Fibroblast of pulmonary artery (primary cell): ENCODE data around the gene CEBPB.
A peak's percentile ranks its signal among the peaks of the same experiment; 100 is the strongest.

Experiments
- DNase-seq: peaks from one replicate; pipeline ENCODE4 v3.0.0-alpha.2; 2010; ENCODE audit warnings: low read depth
- H3K4me3 ChIP-seq: replicated peaks from 2 replicates; pipeline ENCODE4 v1.5.1; 2011; ENCODE audit warnings: low read depth, mild to moderate bottlenecking, control low read depth, low read length, moderate library complexity
- TF ChIP-seq, protein P1 (sequence below): IDR thresholded peaks from 2 replicates; pipeline ENCODE4 v1.5.1; 2011; ENCODE audit warnings: mild to moderate bottlenecking, control low read depth, low read length, inconsistent platforms; ENCODE audit errors: missing control alignments

Gene CEBPB

GRCh38 chr20:50191065-50191543, 474 bp downstream of the CEBPB start:
- TF ChIP-seq, protein P1, sequence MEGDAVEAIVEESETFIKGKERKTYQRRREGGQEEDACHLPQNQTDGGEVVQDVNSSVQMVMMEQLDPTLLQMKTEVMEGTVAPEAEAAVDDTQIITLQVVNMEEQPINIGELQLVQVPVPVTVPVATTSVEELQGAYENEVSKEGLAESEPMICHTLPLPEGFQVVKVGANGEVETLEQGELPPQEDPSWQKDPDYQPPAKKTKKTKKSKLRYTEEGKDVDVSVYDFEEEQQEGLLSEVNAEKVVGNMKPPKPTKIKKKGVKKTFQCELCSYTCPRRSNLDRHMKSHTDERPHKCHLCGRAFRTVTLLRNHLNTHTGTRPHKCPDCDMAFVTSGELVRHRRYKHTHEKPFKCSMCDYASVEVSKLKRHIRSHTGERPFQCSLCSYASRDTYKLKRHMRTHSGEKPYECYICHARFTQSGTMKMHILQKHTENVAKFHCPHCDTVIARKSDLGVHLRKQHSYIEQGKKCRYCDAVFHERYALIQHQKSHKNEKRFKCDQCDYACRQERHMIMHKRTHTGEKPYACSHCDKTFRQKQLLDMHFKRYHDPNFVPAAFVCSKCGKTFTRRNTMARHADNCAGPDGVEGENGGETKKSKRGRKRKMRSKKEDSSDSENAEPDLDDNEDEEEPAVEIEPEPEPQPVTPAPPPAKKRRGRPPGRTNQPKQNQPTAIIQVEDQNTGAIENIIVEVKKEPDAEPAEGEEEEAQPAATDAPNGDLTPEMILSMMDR = no peak
- no peak for DNase-seq
- H3K4me3 ChIP-seq = peak overlapping the region; percentile 100

DNA sequence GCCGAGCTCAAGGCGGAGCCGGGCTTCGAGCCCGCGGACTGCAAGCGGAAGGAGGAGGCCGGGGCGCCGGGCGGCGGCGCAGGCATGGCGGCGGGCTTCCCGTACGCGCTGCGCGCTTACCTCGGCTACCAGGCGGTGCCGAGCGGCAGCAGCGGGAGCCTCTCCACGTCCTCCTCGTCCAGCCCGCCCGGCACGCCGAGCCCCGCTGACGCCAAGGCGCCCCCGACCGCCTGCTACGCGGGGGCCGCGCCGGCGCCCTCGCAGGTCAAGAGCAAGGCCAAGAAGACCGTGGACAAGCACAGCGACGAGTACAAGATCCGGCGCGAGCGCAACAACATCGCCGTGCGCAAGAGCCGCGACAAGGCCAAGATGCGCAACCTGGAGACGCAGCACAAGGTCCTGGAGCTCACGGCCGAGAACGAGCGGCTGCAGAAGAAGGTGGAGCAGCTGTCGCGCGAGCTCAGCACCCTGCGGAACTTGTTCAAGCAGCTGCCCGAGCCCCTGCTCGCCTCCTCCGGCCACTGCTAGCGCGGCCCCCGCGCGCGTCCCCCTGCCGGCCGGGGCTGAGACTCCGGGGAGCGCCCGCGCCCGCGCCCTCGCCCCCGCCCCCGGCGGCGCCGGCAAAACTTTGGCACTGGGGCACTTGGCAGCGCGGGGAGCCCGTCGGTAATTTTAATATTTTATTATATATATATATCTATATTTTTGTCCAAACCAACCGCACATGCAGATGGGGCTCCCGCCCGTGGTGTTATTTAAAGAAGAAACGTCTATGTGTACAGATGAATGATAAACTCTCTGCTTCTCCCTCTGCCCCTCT, 1.1 kb downstream of the CEBPB start:
- peak; percentile 53 for DNase-seq
- TF ChIP-seq, protein P1 = no peak
- H3K4me3 ChIP-seq = peak overlapping the region; percentile 100

DNA sequence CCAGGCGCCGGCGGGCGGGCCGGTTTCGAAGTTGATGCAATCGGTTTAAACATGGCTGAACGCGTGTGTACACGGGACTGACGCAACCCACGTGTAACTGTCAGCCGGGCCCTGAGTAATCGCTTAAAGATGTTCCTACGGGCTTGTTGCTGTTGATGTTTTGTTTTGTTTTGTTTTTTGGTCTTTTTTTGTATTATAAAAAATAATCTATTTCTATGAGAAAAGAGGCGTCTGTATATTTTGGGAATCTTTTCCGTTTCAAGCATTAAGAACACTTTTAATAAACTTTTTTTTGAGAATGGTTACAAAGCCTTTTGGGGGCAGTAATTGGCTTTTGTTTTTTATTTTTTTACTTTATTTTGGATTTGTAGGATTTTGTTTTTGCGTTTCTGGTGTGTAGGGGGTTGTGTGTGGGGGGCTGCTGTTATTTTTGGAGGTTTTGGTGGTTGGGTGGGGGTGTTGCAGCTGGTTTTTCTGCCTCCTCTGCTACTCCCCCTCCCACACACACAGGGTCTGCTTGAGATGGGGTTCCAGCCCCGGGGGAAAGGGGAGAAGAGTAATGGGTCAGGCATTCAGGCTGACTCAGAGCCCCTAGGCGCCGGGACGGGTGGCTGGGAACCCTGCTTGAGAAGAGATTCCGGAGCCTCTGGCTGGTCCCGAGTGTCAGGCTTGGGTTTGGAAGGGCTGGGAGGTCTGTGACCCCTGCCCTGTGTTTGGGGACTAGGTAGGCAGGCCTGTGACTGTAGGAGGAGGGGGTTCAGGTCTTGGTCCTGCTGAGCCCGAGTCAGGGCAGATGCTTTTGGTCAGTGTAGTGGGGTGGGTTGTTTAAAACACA, 2.0 kb downstream of the CEBPB start:
- peak overlapping the region; percentile 100 for H3K4me3 ChIP-seq
- DNase-seq = peak; percentile 91
- TF ChIP-seq, protein P1 = no peak

- peak; percentile 48 for DNase-seq
- peak overlapping the region; percentile 100 for H3K4me3 ChIP-seq
- TF ChIP-seq, protein P1 = no peak
Measured at GRCh38 chr20:50193199-50193835, 2.7 kb downstream of the CEBPB start.

DNA sequence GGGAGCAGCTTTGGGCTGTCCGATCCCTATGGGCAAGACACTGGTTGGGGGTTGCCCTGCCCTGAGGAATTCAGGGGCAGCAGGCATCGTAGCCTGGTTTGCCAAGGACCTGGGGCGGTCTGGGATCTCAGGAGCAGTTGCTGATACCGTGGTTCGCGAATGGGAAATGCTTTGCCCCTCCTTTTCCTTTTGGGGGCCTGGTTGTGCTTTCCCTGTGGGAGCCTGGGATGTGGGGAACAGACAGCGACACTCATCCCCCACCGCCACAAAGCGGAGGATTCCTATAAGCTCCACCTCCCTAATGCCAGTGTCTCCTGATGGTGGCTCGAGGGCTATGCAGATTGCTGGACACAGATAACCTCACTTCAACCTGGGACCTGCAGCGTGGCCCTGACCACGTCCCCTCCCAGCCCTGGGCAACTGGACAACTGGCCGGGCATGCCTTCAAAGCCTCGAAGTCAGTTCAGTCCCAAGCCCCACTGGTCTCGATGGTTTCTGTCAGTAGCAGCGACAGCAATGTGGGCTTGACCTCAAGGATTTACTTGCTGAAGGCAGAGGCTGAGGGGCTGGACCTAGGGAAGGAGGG, 3.3 kb downstream of the CEBPB start:
- TF ChIP-seq, protein P1 = no peak
- peak; percentile 43 for DNase-seq
- H3K4me3 ChIP-seq = peak overlapping the region; percentile 100

DNA sequence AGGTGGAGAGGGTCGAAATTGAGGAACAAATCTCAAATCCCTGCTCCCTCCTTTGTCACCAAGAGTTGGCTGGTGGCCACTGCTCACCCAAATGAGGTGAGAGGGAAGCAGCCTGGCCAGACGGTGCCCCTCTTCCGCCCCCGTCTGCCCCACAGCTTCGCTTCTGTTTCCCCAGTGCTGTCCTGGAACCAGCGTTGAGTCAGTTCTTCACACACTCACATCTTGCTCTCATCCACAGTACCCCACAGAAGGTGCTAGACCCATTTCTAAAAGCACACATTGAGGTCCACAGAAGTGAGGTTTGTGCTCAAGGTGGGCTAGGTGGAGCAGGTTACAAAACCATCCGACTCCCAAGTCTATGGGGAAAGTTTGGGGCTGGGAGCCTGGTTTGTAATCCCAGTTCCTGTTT, 3.8 kb downstream of the CEBPB start:
- TF ChIP-seq, protein P1 = no peak
- DNase-seq = peak; percentile 42
- H3K4me3 ChIP-seq = peak overlapping the region; percentile 100
